Sigmoid colon (tissue), 7 donors: ENCODE measurements around the gene ELOVL1. TPM values are rescaled to one million over a fixed set of nuclear protein-coding genes. Genes with fewer than 3 reads are reported as not detected.

Source experiments
- DNase-seq: peaks from one replicate; pipeline ENCODE4 v3.0.0-alpha.2; 2019
- H3K27ac ChIP-seq, 4 donors: fragments of 200-600 bp; sonication (generic); one replicate each; pipeline ENCODE4 v1.5.1; 2016 to 2019; ENCODE audit warnings: mild to moderate bottlenecking in 1 of 4
- H3K27me3 ChIP-seq, 3 donors: fragments of 200-600 bp; sonication (generic); one replicate each; pipeline ENCODE4 v1.5.1; 2019; ENCODE audit warnings: mild to moderate bottlenecking in 1 of 3
- H3K36me3 ChIP-seq, 4 donors: fragments of 200-600 bp; sonication (generic); one replicate each; pipeline ENCODE4 v1.5.1; 2016 to 2019
- H3K4me1 ChIP-seq, 4 donors: fragments of 200-600 bp; sonication (generic); one replicate each; pipeline ENCODE4 v1.5.1; 2017 to 2019
- H3K4me3 ChIP-seq, 4 donors: fragments of 200-600 bp; sonication (generic); one replicate each; pipeline ENCODE4 v1.5.1; 2017 to 2019; ENCODE audit warnings: mild to moderate bottlenecking in 2 of 4, moderate library complexity in 1 of 4
- H3K9me3 ChIP-seq, 4 donors: fragments of 200-600 bp in 3 of 4; sonication (generic) in 3 of 4; one replicate each; pipeline versions ENCODE4 v1.5.1 to v1.6.1; 2013 to 2019
- EP300 ChIP-seq, 4 donors: sonication (generic); formaldehyde crosslinking; IDR thresholded peaks; one replicate each; pipeline ENCODE4 v1.6.1; 2017; ENCODE audit warnings: antibody characterized with exemption in 4 of 4
- POLR2A ChIP-seq, 2 donors: fragments of 450-650 bp; IDR thresholded peaks; one replicate each; pipeline ENCODE4 v1.6.1; 2016; ENCODE audit warnings: antibody characterized with exemption in 2 of 2, mild to moderate bottlenecking in 2 of 2, moderate library complexity in 2 of 2
- POLR2AphosphoS5 ChIP-seq, 4 donors: sonication (generic); formaldehyde crosslinking; IDR thresholded peaks; one replicate each; pipeline ENCODE4 v1.6.1; 2017; ENCODE audit warnings: antibody characterized with exemption in 4 of 4
- WGBS, 2 donors: extraction: QIAGEN DNeasy Blood & Tissue Kit; methylation state at CpG; one replicate each; pipeline ENCODE4 v1.1.7; 2013; 5-methylcytosine and 5-hydroxymethylcytosine counted together
- intact Hi-C: fragments of 100-400 bp; cut with DNase I; formaldehyde crosslinking; loops from one replicate; pipeline ENCODE4 v1.15.1; 2023
- polyA plus RNA-seq, 3 donors: library from polyadenylated mRNA; stranded (reverse); fragments of 200-250 nt; gene quantifications; one replicate each; pipeline ENCODE4 v1.2.3, GENCODE V29; 2013
- total RNA-seq, 4 donors: library from RNA; depleted of rRNA; stranded (reverse); fragments of >200 nt; gene quantifications; one replicate each; pipeline ENCODE4 v1.1.0, GENCODE V29; 2016
- TF ChIP-seq, protein P1 (sequence below), 4 experiments: fragments of 450-650 bp in 3 of 4; fragments of 200-600 bp in 1 of 4; IDR thresholded peaks; one replicate each; pipeline ENCODE4 v1.5.1; 2016 to 2019; ENCODE audit warnings: antibody characterized with exemption in 4 of 4, mild to moderate bottlenecking in 3 of 4, moderate library complexity in 2 of 4
- donor health status: healthy with polysubstance abuse.
- donor health status: Bipolar disorder and iron deficiency.
- donor health status: healthy.

The ELOVL1 gene
- total and polyA plus RNA-seq, 7 donors, result 26.8 to 155 (median 39.6) TPM

GRCh38 chr1:43327549-43328292 is 40.1 kb downstream of the ELOVL1 start:
- no peaks in the 10 kb centered on the region for H3K36me3 ChIP-seq
- intact Hi-C loops, result no loop called here

DNA sequence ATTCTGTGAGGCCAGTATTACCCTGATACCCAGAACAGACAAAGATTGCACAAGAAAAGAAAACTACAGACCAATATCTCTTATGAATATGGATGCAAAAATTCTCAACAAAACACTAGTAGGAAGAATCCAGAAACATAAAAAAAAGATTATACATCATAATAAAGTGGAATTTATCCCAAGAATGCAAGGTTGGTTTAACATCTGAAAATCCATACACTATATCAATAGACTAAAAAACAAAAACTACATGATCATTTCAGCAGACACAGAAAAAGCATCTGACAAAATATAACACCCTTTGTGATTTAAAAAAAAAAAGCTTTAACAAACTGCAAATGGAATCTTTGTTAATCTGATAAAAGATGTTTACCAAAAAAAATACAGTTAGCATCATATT is 42.4 kb downstream of the ELOVL1 start:
- Histone ChIP-seq H3K4me1 (no peaks in the 10 kb centered on the region), H3K36me3 (no peaks in the 10 kb centered on the region), H3K4me3 (no peak overlapping the region), H3K27me3 (no peaks in the 10 kb centered on the region), H3K9me3 (peaks cover 0 to 3% (median 0%) of the 10 kb centered on the region in 4 donors), H3K27ac (no peak overlapping the region)
- TF ChIP-seq POLR2A (IDR thresholded peaks at IDR 0.05) (no peak), POLR2AphosphoS5 (IDR thresholded peaks at IDR 0.05) (no peak), EP300 (IDR thresholded peaks at IDR 0.05) (no peak)
- TF ChIP-seq, protein P1, sequence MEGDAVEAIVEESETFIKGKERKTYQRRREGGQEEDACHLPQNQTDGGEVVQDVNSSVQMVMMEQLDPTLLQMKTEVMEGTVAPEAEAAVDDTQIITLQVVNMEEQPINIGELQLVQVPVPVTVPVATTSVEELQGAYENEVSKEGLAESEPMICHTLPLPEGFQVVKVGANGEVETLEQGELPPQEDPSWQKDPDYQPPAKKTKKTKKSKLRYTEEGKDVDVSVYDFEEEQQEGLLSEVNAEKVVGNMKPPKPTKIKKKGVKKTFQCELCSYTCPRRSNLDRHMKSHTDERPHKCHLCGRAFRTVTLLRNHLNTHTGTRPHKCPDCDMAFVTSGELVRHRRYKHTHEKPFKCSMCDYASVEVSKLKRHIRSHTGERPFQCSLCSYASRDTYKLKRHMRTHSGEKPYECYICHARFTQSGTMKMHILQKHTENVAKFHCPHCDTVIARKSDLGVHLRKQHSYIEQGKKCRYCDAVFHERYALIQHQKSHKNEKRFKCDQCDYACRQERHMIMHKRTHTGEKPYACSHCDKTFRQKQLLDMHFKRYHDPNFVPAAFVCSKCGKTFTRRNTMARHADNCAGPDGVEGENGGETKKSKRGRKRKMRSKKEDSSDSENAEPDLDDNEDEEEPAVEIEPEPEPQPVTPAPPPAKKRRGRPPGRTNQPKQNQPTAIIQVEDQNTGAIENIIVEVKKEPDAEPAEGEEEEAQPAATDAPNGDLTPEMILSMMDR (IDR thresholded peaks at IDR 0.05), result no peak
- no peak for DNase-seq
- intact Hi-C loops, result no loop called here

More at GRCh38 chr1:43327549-43328292, 40.1 kb downstream of the ELOVL1 start:
- Histone ChIP-seq H3K27me3 (no peaks in the 10 kb centered on the region), H3K9me3 (peaks cover 0 to 3% (median 0%) of the 10 kb centered on the region in 4 donors), H3K4me1 (no peaks in the 10 kb centered on the region), H3K4me3 (no peak overlapping the region), H3K27ac (no peak overlapping the region)
- TF ChIP-seq POLR2A (IDR thresholded peaks at IDR 0.05), result no peak
- TF ChIP-seq, protein P1 (IDR thresholded peaks at IDR 0.05), result no peak
- no peak for TF ChIP-seq EP300 (IDR thresholded peaks at IDR 0.05)
- no peak for TF ChIP-seq POLR2AphosphoS5 (IDR thresholded peaks at IDR 0.05)
- no peak for DNase-seq
- 97 to 99% methylated on average over 1 of the region's 1 CpG for WGBS, 2 donors

- no peaks in the 10 kb centered on the region for H3K27me3 ChIP-seq
- H3K27ac ChIP-seq, result no peak overlapping the region
- TF ChIP-seq EP300 (IDR thresholded peaks at IDR 0.05), result no peak
- no peak for TF ChIP-seq POLR2AphosphoS5 (IDR thresholded peaks at IDR 0.05)
- TF ChIP-seq POLR2A (IDR thresholded peaks at IDR 0.05), result no peak
- TF ChIP-seq, protein P1 (IDR thresholded peaks at IDR 0.05), result no peak
- no peaks in the 10 kb centered on the region for H3K4me1 ChIP-seq
- H3K4me3 ChIP-seq, result no peak overlapping the region
- H3K9me3 ChIP-seq, result peaks cover 0 to 3% (median 0%) of the 10 kb centered on the region in 4 donors
- DNase-seq, result no peak
- intact Hi-C loops, result no loop called here
- H3K36me3 ChIP-seq, result no peaks in the 10 kb centered on the region
- WGBS, 2 donors, result 79 to 96% methylated on average over 1 of the region's 1 CpG
Observed at GRCh38 chr1:43324810-43325209, 43.0 kb downstream of the ELOVL1 start.

DNA sequence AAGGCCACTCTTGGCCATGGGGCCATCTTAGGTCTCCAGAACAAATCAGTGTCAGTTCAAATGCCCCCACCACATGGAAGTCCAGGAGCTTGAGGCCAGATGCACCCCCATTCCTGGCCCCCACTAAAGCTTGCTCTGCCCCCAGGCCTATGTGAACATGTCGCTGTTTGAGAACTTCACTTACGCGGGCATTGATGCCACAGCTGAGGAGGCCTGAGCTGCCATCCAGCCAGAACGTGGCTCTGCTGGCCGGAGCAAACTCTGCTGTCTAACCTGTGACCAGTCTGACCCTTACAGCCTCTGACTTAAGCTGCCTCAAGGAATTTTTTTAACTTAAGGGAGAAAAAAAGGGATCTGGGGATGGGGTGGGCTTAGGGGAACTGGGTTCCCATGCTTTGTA is 45.3 kb downstream of the ELOVL1 start:
- H3K36me3 ChIP-seq, result no peaks in the 10 kb centered on the region
- no peak for TF ChIP-seq POLR2AphosphoS5 (IDR thresholded peaks at IDR 0.05)
- no peak for TF ChIP-seq EP300 (IDR thresholded peaks at IDR 0.05)
- TF ChIP-seq POLR2A (IDR thresholded peaks at IDR 0.05), result no peak
- TF ChIP-seq, protein P1 (IDR thresholded peaks at IDR 0.05), result no peak
- H3K27me3 ChIP-seq, result no peaks in the 10 kb centered on the region
- intact Hi-C loops, result no loop called here
- peak; percentile 22 for DNase-seq
- no peak overlapping the region for H3K4me3 ChIP-seq
- WGBS, 2 donors, result 91 to 94% methylated on average over 5 of the region's 5 CpGs
- no peak overlapping the region for H3K27ac ChIP-seq
- H3K4me1 ChIP-seq, result no peaks in the 10 kb centered on the region
- H3K9me3 ChIP-seq, result no peaks in the 10 kb centered on the region
